Thyroid gland (tissue), 4 donors: Measurements from ENCODE around the gene COP1.

Source experiments
- POLR2A ChIP-seq, 2 donors: fragments of 450-650 bp; IDR thresholded peaks; one replicate each; pipeline ENCODE4 v1.6.1; 2017; ENCODE audit warnings: antibody characterized with exemption in 2 of 2, mild to moderate bottlenecking in 2 of 2, moderate library complexity in 1 of 2
- TF ChIP-seq, protein P1 (sequence below), 6 experiments: fragments of 200-600 bp in 3 of 6; fragments of 450-650 bp in 3 of 6; sonication (generic) in 3 of 6; IDR thresholded peaks; one replicate each; pipeline ENCODE4 v1.5.1; 2016 to 2019; ENCODE audit warnings: antibody characterized with exemption in 6 of 6, mild to moderate bottlenecking in 2 of 6, inconsistent platforms in 1 of 6, moderate library complexity in 1 of 6

GRCh38 chr1:176206006-176206960 is 803 bp downstream of the COP1 start:
- TF ChIP-seq, protein P1, sequence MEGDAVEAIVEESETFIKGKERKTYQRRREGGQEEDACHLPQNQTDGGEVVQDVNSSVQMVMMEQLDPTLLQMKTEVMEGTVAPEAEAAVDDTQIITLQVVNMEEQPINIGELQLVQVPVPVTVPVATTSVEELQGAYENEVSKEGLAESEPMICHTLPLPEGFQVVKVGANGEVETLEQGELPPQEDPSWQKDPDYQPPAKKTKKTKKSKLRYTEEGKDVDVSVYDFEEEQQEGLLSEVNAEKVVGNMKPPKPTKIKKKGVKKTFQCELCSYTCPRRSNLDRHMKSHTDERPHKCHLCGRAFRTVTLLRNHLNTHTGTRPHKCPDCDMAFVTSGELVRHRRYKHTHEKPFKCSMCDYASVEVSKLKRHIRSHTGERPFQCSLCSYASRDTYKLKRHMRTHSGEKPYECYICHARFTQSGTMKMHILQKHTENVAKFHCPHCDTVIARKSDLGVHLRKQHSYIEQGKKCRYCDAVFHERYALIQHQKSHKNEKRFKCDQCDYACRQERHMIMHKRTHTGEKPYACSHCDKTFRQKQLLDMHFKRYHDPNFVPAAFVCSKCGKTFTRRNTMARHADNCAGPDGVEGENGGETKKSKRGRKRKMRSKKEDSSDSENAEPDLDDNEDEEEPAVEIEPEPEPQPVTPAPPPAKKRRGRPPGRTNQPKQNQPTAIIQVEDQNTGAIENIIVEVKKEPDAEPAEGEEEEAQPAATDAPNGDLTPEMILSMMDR (IDR thresholded peaks at IDR 0.05), result no peak
- no peak for TF ChIP-seq POLR2A (IDR thresholded peaks at IDR 0.05)
